Cardiac fibroblast (primary cell): Measurements from ENCODE around the gene OR8K5.
"Not testable (repeated sequence)": the region's sequence is repeated elsewhere in the genome, so short reads cannot be mapped to it uniquely, and the experiment has no call there.

Source experiments
- DNase-seq, 2 donors: peaks; one replicate each; pipeline versions ENCODE4 v3.0.0 to v3.0.0-alpha.2; 2010; ENCODE audit warnings: low read depth in 2 of 2
- H3K4me3 ChIP-seq, 2 donors: replicated peaks in 1 of 2; 1 replicate in 1 of 2; 2 replicates in 1 of 2; pipeline ENCODE4 v1.5.1; 2011; ENCODE audit warnings: low read depth in 2 of 2, low read length in 2 of 2, mild to moderate bottlenecking in 2 of 2, moderate library complexity in 1 of 2
- CTCF ChIP-seq: IDR thresholded peaks from one replicate; pipeline ENCODE4 v1.5.1; 2011; ENCODE audit warnings: low read depth, mild to moderate bottlenecking, low read length, inconsistent platforms

Gene OR8K5

GRCh38 chr11:56172256-56172830, 12.2 kb upstream of the OR8K5 start:
- no peak for TF ChIP-seq CTCF
- H3K4me3 ChIP-seq: no peak overlapping the region
- no peak for DNase-seq

GRCh38 chr11:56163804-56164203, 3.7 kb upstream of the OR8K5 start:
- TF ChIP-seq CTCF: no peak
- H3K4me3 ChIP-seq: no peak overlapping the region
- no peak for DNase-seq

GRCh38 chr11:56152333-56152732, 7.8 kb downstream of the OR8K5 start:
- no peak for TF ChIP-seq CTCF
- H3K4me3 ChIP-seq: no peak overlapping the region
- DNase-seq: no peak

GRCh38 chr11:56151376-56151775, 8.7 kb downstream of the OR8K5 start:
- TF ChIP-seq CTCF: no peak
- no peak overlapping the region for H3K4me3 ChIP-seq
- DNase-seq: no peak

GRCh38 chr11:56143681-56144080, 16.4 kb downstream of the OR8K5 start:
- not testable (repeated sequence) for DNase-seq, H3K4me3 ChIP-seq

- DNase-seq: no peak
- no peak within 1 kb of the TSS for H3K4me3 ChIP-seq
- TF ChIP-seq CTCF: no peak
Measured at GRCh38 chr11:56140151-56140661, 19.9 kb downstream of the OR8K5 start, which contains the start of gene OR8J3. TSS of gene OR8J3 (minus strand) at chr11:56140201. CDS start at chr11:56137718, 2,483 bp downstream.

GRCh38 chr11:56122073-56122472, 38.0 kb downstream of the OR8K5 start, which contains the start of gene OR8H3:
TSS of gene OR8H3 (plus strand) at chr11:56122373. CDS start at chr11:56122373, 0 bp downstream.
- H3K4me3 ChIP-seq: no peak within 1 kb of the TSS
- DNase-seq: no peak
- no peak for TF ChIP-seq CTCF
